GM12892 (cell line): ENCODE measurements around the gene GOLGA8Q.
"Not testable (repeated sequence)": the region's sequence is repeated elsewhere in the genome, so short reads cannot be mapped to it uniquely, and the experiment has no call there.

Experiments used
- POLR2A ChIP-seq: IDR thresholded peaks from 2 replicates; pipeline ENCODE4 v1.6.1; 2011; ENCODE audit warnings: low read depth, low read length, control low read depth
- TAF1 ChIP-seq: IDR thresholded peaks from 2 replicates; pipeline ENCODE4 v1.6.1; 2011; ENCODE audit warnings: low read depth, mild to moderate bottlenecking, control low read depth, low read length, borderline replicate concordance

GRCh38 chr15:30579394-30579970 is 27.6 kb downstream of the GOLGA8Q start:
- not testable (repeated sequence) for TF ChIP-seq TAF1, POLR2A
